HepG2 (cell line): ENCODE measurements around the gene EPHB3. TPM values are rescaled to one million over a fixed set of nuclear protein-coding genes. Genes with fewer than 3 reads are reported as not detected.

Experiments used
- ATAD3A ChIP-seq: sonication (generic); formaldehyde crosslinking; IDR thresholded peaks from 2 replicates; pipeline ENCODE4 v1.4.0; 2020; ENCODE audit warnings: missing genetic modification reagents
- FOXM1 ChIP-seq: sonication (generic); formaldehyde crosslinking; IDR thresholded peaks from 2 replicates; pipeline ENCODE4 v1.5.0; 2020; ENCODE audit warnings: missing genetic modification reagents
- GABPB1 ChIP-seq: IDR thresholded peaks from 2 replicates; pipeline ENCODE4 v1.6.1; 2016; ENCODE audit warnings: mild to moderate bottlenecking, missing genetic modification reagents, moderate library complexity, missing compliant biosample characterization
- GTF3A ChIP-seq: sonication (generic); formaldehyde crosslinking; conservative IDR thresholded peaks from 2 replicates; pipeline ENCODE4 v1.4.0; 2020; ENCODE audit warnings: mild to moderate bottlenecking, missing genetic modification reagents
- HNF1A ChIP-seq, 2 experiments: sonication (generic) in 1 of 2; formaldehyde crosslinking in 1 of 2; IDR thresholded peaks; 2 replicates each; pipeline versions ENCODE4 v1.4.0 to v1.6.1; 2016 to 2020; ENCODE audit warnings: borderline replicate concordance in 1 of 2, low read depth in 1 of 2, mild to moderate bottlenecking in 1 of 2, missing genetic modification reagents in 1 of 2
- MXI1 ChIP-seq: IDR thresholded peaks from 3 replicates; pipeline ENCODE4 v1.6.1; 2012; ENCODE audit warnings: low read depth, low read length, inconsistent platforms, borderline replicate concordance
- NCOA2 ChIP-seq: sonication (generic); formaldehyde crosslinking; IDR thresholded peaks from 2 replicates; pipeline ENCODE4 v1.8.0; 2022; ENCODE audit warnings: inconsistent platforms
- NFATC3 ChIP-seq: sonication (generic); formaldehyde crosslinking; IDR thresholded peaks from 2 replicates; pipeline ENCODE4 v1.5.1; 2020; ENCODE audit warnings: mild to moderate bottlenecking, missing genetic modification reagents
- NFYC ChIP-seq: IDR thresholded peaks from 2 replicates; pipeline ENCODE4 v1.6.1; 2016; ENCODE audit warnings: missing genetic modification reagents, missing compliant biosample characterization
- NPAS2 ChIP-seq: sonication (generic); formaldehyde crosslinking; IDR thresholded peaks from 2 replicates; pipeline ENCODE4 v1.8.0; 2022; ENCODE audit warnings: mild to moderate bottlenecking, missing genetic modification reagents, borderline replicate concordance
- PLSCR1 ChIP-seq: sonication (generic); formaldehyde crosslinking; IDR thresholded peaks from 2 replicates; pipeline ENCODE4 v1.5.0; 2020; ENCODE audit warnings: missing genetic modification reagents, mild to moderate bottlenecking, borderline replicate concordance
- SIX4 ChIP-seq: sonication (generic); formaldehyde crosslinking; IDR thresholded peaks from 2 replicates; pipeline ENCODE4 v1.4.0; 2020; ENCODE audit warnings: missing genetic modification reagents
- XRCC5 ChIP-seq: fragments of 200-400 bp; formaldehyde crosslinking; optimal IDR thresholded peaks from 2 replicates; pipeline ENCODE3; 2017; ENCODE audit warnings: mild to moderate bottlenecking, low read length
- ZNF292 ChIP-seq: sonication (generic); formaldehyde crosslinking; IDR thresholded peaks from 2 replicates; pipeline ENCODE4 v1.8.1; 2022; ENCODE audit warnings: mild to moderate bottlenecking, low read depth, missing genetic modification reagents, borderline replicate concordance
- ZNF350 ChIP-seq: sonication (generic); formaldehyde crosslinking; IDR thresholded peaks from 2 replicates; pipeline ENCODE4 v1.4.0; 2020; ENCODE audit warnings: mild to moderate bottlenecking, low read depth, missing genetic modification reagents, borderline replicate concordance
- ZNF775 ChIP-seq: sonication (generic); formaldehyde crosslinking; IDR thresholded peaks from 2 replicates; pipeline ENCODE4 v1.4.0; 2020; ENCODE audit warnings: missing genetic modification reagents, mild to moderate bottlenecking, moderate library complexity, borderline replicate concordance
- ZNF780A ChIP-seq: sonication (generic); formaldehyde crosslinking; IDR thresholded peaks from 2 replicates; pipeline ENCODE4 v1.8.0; 2022; ENCODE audit warnings: mild to moderate bottlenecking, missing genetic modification reagents, moderate library complexity
- ZSCAN30 ChIP-seq: sonication (generic); formaldehyde crosslinking; IDR thresholded peaks from 2 replicates; pipeline ENCODE4 v1.5.0; 2020; ENCODE audit warnings: mild to moderate bottlenecking, missing genetic modification reagents
- polyA plus RNA-seq, 8 experiments: library from polyadenylated mRNA; depleted of rRNA in 3 of 8; stranded (reverse) in 7 of 8; unstranded in 1 of 8; fragments of >200 nt; fragmentation: Illumina TruSeq in 4 of 8; extraction: Trizol in 4 of 8; gene quantifications; 2 replicates each; pipeline versions ENCODE4 v1.2.1 to v1.2.3, GENCODE V29; 2011 to 2016; ENCODE audit warnings: low read depth in 4 of 8, missing spikeins in 1 of 8, mixed read lengths in 1 of 8; ENCODE audit not compliant: insufficient read depth in 1 of 8
- total RNA-seq, 5 experiments: library from RNA; depleted of rRNA; stranded (reverse); fragments of >200 nt; fragmentation: Illumina TruSeq; extraction: Trizol; gene quantifications; 2 replicates each; pipeline ENCODE4 v1.2.3, GENCODE V29; 2016; ENCODE audit warnings: low read depth in 1 of 5
- TF ChIP-seq, protein P1 (sequence below): IDR thresholded peaks from 2 replicates; pipeline ENCODE4 v1.6.1; 2016; ENCODE audit warnings: missing genetic modification reagents, missing compliant biosample characterization
- TF ChIP-seq, protein P2 (sequence below): sonication (generic); formaldehyde crosslinking; IDR thresholded peaks from 2 replicates; pipeline ENCODE4 v1.8.0; 2022; ENCODE audit warnings: missing genetic modification reagents, low read depth, mild to moderate bottlenecking, borderline replicate concordance
- TF ChIP-seq, protein P3 (sequence below), 2 experiments: sonication (generic) in 1 of 2; formaldehyde crosslinking in 1 of 2; IDR thresholded peaks; 2 replicates each; pipeline versions ENCODE4 v1.4.0 to v1.6.1; 2018 to 2020; ENCODE audit warnings: missing genetic modification reagents in 2 of 2, borderline replicate concordance in 1 of 2, low read depth in 1 of 2, mild to moderate bottlenecking in 1 of 2, missing biosample characterization in 1 of 2

The EPHB3 gene
- total and polyA plus RNA-seq, 2 of the 13 experiments (the other 11 are each of a cell fraction or from before 2014, with no cell fraction given) = 0.01 TPM; not detected in 1

DNA sequence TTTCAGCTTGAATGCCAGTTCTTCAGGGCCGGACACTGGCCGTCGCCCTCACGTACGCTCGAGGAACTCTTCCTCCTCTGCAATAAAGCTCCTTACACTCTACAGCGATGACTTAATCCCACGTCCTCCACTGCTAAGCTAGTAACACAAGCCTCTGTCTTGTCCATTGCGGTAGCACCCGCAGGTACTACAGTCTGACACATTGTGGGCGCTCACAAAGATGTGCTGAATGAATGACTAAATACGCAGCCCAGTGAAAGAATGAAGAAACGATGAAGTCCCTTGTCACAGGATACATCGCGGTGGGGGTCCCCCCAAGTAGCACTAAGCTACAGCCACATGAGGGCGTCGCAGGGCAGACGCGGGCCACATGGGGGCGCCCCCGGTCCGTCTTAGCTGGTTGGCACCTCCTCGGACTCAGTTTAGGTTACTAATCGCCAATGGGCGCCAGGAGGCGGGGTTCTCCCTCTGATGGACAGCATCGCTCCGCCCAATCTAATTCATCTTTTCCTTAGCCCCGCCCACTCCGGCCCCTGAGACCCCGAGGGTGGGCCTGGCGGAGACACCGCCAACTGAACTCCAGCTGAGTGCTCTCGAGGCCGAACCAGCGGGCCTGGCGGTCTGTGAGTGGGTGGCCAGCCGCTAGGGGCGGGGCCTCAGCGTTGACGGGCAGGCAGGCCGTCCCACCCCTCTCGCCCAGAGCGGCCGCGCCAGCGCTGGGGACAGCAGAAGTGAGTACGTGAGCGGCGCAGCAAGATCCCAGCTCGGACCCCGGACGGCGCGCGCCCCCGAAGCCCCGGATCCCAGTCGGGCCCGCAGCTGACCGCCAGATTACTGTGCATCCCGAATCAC is at the start of gene EPHB3 (continued):
- no peak for TF ChIP-seq FOXM1 (CRISPR knock-in tag)
- no peak for TF ChIP-seq HNF1A (IDR thresholded peaks at IDR 0.05; ENCODE audit: low read depth)
- TF ChIP-seq HNF1A (CRISPR knock-in tag; IDR thresholded peaks at IDR 0.05; ENCODE audit: borderline replicate concordance) = no peak
- no peak for TF ChIP-seq ATAD3A
- TF ChIP-seq MXI1 = 0 out of 3 replicates have a peak, but pooled peaks have one; percentile 7
- no peak for TF ChIP-seq ZSCAN30
- TF ChIP-seq, protein P1, sequence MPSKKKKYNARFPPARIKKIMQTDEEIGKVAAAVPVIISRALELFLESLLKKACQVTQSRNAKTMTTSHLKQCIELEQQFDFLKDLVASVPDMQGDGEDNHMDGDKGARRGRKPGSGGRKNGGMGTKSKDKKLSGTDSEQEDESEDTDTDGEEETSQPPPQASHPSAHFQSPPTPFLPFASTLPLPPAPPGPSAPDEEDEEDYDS (CRISPR knock-in tag) = peak; percentile 68
- TF ChIP-seq GABPB1 (CRISPR knock-in tag) = peak; percentile 55; the same call in 1 of the 2 replicates
- TF ChIP-seq, protein P2, sequence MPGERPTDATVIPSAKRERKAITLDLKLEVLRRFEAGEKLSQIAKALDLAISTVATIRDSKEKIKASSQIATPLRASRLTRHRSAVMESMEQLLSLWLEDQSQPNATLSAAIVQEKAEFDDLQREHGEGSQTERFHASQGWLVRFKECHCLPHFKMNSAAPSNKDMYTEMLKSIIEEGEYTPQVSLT (CRISPR knock-in tag) = no peak
- TF ChIP-seq PLSCR1 (CRISPR knock-in tag) = no peak
- no peak for TF ChIP-seq ZNF292 (CRISPR knock-in tag)
- TF ChIP-seq NCOA2 = 0 out of 2 replicates have a peak, but pooled peaks have one; percentile 6
- no peak for TF ChIP-seq GTF3A (CRISPR knock-in tag)
- peak; percentile 38; the same call in 1 of the 2 replicates for TF ChIP-seq ZNF350 (CRISPR knock-in tag)
- TF ChIP-seq NPAS2 (CRISPR knock-in tag) = no peak
- TF ChIP-seq, protein P3, sequence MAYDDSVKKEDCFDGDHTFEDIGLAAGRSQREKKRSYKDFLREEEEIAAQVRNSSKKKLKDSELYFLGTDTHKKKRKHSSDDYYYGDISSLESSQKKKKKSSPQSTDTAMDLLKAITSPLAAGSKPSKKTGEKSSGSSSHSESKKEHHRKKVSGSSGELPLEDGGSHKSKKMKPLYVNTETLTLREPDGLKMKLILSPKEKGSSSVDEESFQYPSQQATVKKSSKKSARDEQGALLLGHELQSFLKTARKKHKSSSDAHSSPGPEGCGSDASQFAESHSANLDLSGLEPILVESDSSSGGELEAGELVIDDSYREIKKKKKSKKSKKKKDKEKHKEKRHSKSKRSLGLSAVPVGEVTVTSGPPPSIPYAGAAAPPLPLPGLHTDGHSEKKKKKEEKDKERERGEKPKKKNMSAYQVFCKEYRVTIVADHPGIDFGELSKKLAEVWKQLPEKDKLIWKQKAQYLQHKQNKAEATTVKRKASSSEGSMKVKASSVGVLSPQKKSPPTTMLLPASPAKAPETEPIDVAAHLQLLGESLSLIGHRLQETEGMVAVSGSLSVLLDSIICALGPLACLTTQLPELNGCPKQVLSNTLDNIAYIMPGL (CRISPR knock-in tag; IDR thresholded peaks at IDR 0.05; ENCODE audit: borderline replicate concordance in 1 of 2, low read depth in 1 of 2) = peak; percentile 74; a peak in 3 of 4 replicates
- TF ChIP-seq SIX4 (CRISPR knock-in tag) = no peak
- TF ChIP-seq NFYC (CRISPR knock-in tag) = peak; percentile 84
- TF ChIP-seq XRCC5 = peak; percentile 44
- TF ChIP-seq ZNF775 (CRISPR knock-in tag) = no peak
- no peak for TF ChIP-seq ZNF780A (CRISPR knock-in tag)
- no peak for TF ChIP-seq NFATC3 (CRISPR knock-in tag)
